HG03558 (cell line): ENCODE data around the gene DNAJA1.
A peak's percentile ranks its signal among the peaks of the same experiment; 100 is the strongest.

Experiments used
- ATAC-seq: cut with Tn5 transposase; IDR thresholded peaks from one replicate; pipeline ENCODE4 v1.9.1; 2021; ENCODE audit warnings: moderate number of reproducible peaks; ENCODE audit not compliant: unreplicated experiment; ENCODE audit errors: extremely low read depth

The DNAJA1 gene

GRCh38 chr9:33025572-33026342, 684 bp downstream of the DNAJA1 start:
- peak; percentile 18 for ATAC-seq

GRCh38 chr9:33029231-33029786, 4.2 kb downstream of the DNAJA1 start:
- ATAC-seq = no peak

- ATAC-seq = no peak
Observed at GRCh38 chr9:33030285-33030684, 5.2 kb downstream of the DNAJA1 start.

GRCh38 chr9:33032292-33032691, 7.2 kb downstream of the DNAJA1 start:
- no peak for ATAC-seq

- no peak for ATAC-seq
Observed at GRCh38 chr9:33032865-33033264, 7.8 kb downstream of the DNAJA1 start.

- no peak for ATAC-seq
Observed at GRCh38 chr9:33040792-33041431, 15.8 kb downstream of the DNAJA1 start.

- ATAC-seq = no peak
Observed at GRCh38 chr9:33041432-33042188, 16.5 kb downstream of the DNAJA1 start.

GRCh38 chr9:33042473-33042872, 17.4 kb downstream of the DNAJA1 start:
- no peak for ATAC-seq

- ATAC-seq = no peak
Observed at GRCh38 chr9:33043671-33044070, 18.6 kb downstream of the DNAJA1 start.

GRCh38 chr9:33044162-33044673, 19.1 kb downstream of the DNAJA1 start:
- ATAC-seq = peak; percentile 58

GRCh38 chr9:33044677-33045282, 19.7 kb downstream of the DNAJA1 start:
- ATAC-seq = no peak

- ATAC-seq = no peak
Observed at GRCh38 chr9:33046061-33046460, 21.0 kb downstream of the DNAJA1 start.

GRCh38 chr9:33048054-33048465, 23.0 kb downstream of the DNAJA1 start:
- no peak for ATAC-seq

GRCh38 chr9:33049680-33050361, 24.7 kb downstream of the DNAJA1 start:
- ATAC-seq = peak; percentile 89

GRCh38 chr9:33051144-33051543, 26.1 kb downstream of the DNAJA1 start:
- ATAC-seq = no peak

GRCh38 chr9:33065157-33066076, 40.3 kb downstream of the DNAJA1 start:
- ATAC-seq = peak; percentile 80

- ATAC-seq = no peak
Observed at GRCh38 chr9:33068991-33069390, 43.9 kb downstream of the DNAJA1 start.
